ENCODE data around the gene IL1RAPL1.

DNA sequence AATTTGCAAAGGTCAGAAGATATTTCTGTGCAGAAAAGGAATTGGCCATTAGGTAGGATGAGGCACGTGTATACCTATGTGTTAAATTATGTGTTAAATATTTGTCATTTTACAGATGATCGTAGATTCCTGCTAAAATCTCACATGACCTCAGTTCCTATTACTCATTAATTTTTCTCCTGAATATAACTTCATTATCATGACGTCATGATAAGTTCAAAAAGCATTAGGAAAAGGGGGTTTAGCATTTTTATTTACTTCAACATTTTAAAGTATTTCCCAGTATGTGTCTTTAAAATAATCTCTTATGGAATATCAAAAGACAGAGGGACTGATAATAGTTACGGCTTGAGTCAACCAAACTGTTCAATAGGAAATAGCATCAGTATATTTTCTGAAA is 372.8 kb downstream of the IL1RAPL1 start:
- no peak for TF ChIP-seq POLR2A (IDR thresholded peaks at IDR 0.05)
- TF ChIP-seq, protein P1, sequence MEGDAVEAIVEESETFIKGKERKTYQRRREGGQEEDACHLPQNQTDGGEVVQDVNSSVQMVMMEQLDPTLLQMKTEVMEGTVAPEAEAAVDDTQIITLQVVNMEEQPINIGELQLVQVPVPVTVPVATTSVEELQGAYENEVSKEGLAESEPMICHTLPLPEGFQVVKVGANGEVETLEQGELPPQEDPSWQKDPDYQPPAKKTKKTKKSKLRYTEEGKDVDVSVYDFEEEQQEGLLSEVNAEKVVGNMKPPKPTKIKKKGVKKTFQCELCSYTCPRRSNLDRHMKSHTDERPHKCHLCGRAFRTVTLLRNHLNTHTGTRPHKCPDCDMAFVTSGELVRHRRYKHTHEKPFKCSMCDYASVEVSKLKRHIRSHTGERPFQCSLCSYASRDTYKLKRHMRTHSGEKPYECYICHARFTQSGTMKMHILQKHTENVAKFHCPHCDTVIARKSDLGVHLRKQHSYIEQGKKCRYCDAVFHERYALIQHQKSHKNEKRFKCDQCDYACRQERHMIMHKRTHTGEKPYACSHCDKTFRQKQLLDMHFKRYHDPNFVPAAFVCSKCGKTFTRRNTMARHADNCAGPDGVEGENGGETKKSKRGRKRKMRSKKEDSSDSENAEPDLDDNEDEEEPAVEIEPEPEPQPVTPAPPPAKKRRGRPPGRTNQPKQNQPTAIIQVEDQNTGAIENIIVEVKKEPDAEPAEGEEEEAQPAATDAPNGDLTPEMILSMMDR (IDR thresholded peaks at IDR 0.05): no peak

Measured in tibial nerve (tissue), 3 donors.